ENCODE measurements around the gene ELOB. TPM values are rescaled to one million over a fixed set of nuclear protein-coding genes. Genes with fewer than 3 reads are reported as not detected.

Gene ELOB
- total RNA-seq, 1 experiment from 2014 or later: 289 TPM

DNA sequence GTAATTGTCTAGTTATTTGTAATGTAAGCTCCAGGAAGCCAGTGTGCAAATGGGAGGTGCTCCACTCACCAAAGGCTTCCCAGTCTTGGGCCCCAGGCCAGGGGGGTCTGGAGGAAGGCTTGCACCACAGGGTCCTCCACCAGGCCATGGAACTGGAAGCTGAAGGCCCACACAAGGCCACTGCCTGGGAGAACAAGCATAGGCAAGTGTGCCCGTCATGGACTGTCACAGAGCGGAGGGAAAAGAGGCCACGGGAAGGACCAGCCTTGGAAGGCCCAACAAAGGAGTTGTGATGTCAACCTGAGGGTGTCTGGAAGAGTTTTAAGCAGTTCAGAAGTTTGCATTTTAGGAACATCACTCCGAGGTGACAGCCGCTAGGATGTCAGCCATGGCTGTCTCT, 27.6 kb downstream of the ELOB start:
- no peak overlapping the region for H2AFZ ChIP-seq (ENCODE audit: low read length)
- H3K27me3 ChIP-seq (ENCODE audit: low read length): no peaks in the 10 kb centered on the region
- H3K9me2 ChIP-seq (replicated peaks; ENCODE audit: low read length): no peaks in the 10 kb centered on the region
- H3K79me2 ChIP-seq (ENCODE audit: low read length): peaks cover 30% of the 10 kb centered on the region
- ChIA-PET POLR2A (ENCODE audit: unreplicated experiment) (no interaction called here), CTCF (no interaction called here)
- H3K9ac ChIP-seq (ENCODE audit: low read length): no peak overlapping the region
- H3F3A ChIP-seq (ENCODE audit: low read length, unreplicated experiment): no peaks in the 10 kb centered on the region
- BruUV-seq (replicated peaks): no TSS peak
- DNase-seq: no peak
- H3K4me2 ChIP-seq (ENCODE audit: low read length): no peak overlapping the region
- TF ChIP-seq EZH2phosphoT487 (IDR thresholded peaks at IDR 0.05; ENCODE audit: borderline replicate concordance, low read length) (no peak), EZH2 (IDR thresholded peaks at IDR 0.05; ENCODE audit: low read length, unreplicated experiment) (no peak)
- peaks cover 15% of the 10 kb centered on the region for H4K20me1 ChIP-seq (ENCODE audit: low read length)
- H3K9me3 ChIP-seq (ENCODE audit: low read length): no peaks in the 10 kb centered on the region
- H3K36me3 ChIP-seq (ENCODE audit: low read depth, low read length): peaks cover 3% of the 10 kb centered on the region; the same call in 1 of the 2 replicates
- no peak overlapping the region for H3K27ac ChIP-seq (ENCODE audit: low read length)
- H3K4me1 ChIP-seq (ENCODE audit: insufficient read depth, low read length): peaks cover 10% of the 10 kb centered on the region
- ATAC-seq: no peak
- intact Hi-C loops (cut with micrococcal nuclease): no loop called here
- no peak overlapping the region for H3K4me3 ChIP-seq (ENCODE audit: low read length)

DNA sequence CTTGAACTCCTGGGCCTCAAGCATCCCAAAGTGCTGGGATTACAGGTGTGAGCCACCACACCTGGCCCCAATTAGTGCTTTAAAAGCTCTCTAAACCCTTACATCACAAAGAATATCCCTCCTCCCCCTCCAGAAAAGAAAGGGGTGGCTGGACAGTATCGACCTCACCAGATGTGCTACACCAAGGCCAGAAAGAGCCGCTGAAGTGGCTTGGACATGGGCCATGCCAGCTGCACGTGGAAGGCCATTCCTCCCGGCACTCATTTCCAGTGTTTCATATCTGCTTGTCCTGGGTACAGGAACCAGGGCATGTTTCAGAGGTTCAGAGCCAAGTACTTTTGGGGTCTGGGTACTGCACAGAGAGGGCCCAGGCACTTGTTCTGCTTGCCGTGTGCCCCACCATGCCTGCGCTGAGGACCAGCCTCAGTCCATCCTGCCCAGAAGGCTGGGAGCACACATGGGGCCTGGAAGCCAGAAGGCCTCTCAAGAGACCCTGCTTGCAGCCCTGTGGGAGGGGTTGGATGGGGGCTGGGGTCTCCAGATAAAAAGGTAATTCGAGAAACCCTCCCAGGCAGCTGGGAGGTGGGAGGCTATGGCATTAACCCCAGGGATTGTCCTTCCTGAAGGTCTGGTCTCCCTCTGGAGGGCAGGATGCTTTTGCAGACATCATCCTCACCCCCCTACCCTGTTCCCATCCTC, 28.2 kb downstream of the ELOB start:
- peaks cover 24% of the 10 kb centered on the region for H3K79me2 ChIP-seq (ENCODE audit: low read length)
- no peak overlapping the region for H3K27ac ChIP-seq (ENCODE audit: low read length)
- no peak overlapping the region for H3K4me2 ChIP-seq (ENCODE audit: low read length)
- no peak overlapping the region for H2AFZ ChIP-seq (ENCODE audit: low read length)
- TF ChIP-seq, protein P1, sequence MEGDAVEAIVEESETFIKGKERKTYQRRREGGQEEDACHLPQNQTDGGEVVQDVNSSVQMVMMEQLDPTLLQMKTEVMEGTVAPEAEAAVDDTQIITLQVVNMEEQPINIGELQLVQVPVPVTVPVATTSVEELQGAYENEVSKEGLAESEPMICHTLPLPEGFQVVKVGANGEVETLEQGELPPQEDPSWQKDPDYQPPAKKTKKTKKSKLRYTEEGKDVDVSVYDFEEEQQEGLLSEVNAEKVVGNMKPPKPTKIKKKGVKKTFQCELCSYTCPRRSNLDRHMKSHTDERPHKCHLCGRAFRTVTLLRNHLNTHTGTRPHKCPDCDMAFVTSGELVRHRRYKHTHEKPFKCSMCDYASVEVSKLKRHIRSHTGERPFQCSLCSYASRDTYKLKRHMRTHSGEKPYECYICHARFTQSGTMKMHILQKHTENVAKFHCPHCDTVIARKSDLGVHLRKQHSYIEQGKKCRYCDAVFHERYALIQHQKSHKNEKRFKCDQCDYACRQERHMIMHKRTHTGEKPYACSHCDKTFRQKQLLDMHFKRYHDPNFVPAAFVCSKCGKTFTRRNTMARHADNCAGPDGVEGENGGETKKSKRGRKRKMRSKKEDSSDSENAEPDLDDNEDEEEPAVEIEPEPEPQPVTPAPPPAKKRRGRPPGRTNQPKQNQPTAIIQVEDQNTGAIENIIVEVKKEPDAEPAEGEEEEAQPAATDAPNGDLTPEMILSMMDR (conservative IDR thresholded peaks at IDR 0.05; ENCODE audit: low read depth, low read length): no peak
- TF ChIP-seq EZH2 (IDR thresholded peaks at IDR 0.05; ENCODE audit: low read length, unreplicated experiment): no peak
- no peak for TF ChIP-seq EZH2phosphoT487 (IDR thresholded peaks at IDR 0.05; ENCODE audit: borderline replicate concordance, low read length)
- peaks cover 9% of the 10 kb centered on the region for H3K4me1 ChIP-seq (ENCODE audit: insufficient read depth, low read length)
- DNase-seq (no peak), ATAC-seq (no peak)
- H3K36me3 ChIP-seq (ENCODE audit: low read depth, low read length): 0 out of 2 replicates have a peak, but pooled peaks cover 3% of the 10 kb centered on the region
- no TSS peak for BruUV-seq (replicated peaks)
- no peaks in the 10 kb centered on the region for H3K27me3 ChIP-seq (ENCODE audit: low read length)
- H3K4me3 ChIP-seq (ENCODE audit: low read length): no peak overlapping the region
- H3K9ac ChIP-seq (ENCODE audit: low read length): no peak overlapping the region
- CTCF ChIA-PET: no interaction called here
- peaks cover 9% of the 10 kb centered on the region for H4K20me1 ChIP-seq (ENCODE audit: low read length)
- H3F3A ChIP-seq (ENCODE audit: low read length, unreplicated experiment): no peaks in the 10 kb centered on the region
- H3K9me3 ChIP-seq (ENCODE audit: low read length): no peaks in the 10 kb centered on the region
- intact Hi-C loops (cut with micrococcal nuclease): no loop called here
- POLR2A ChIA-PET (ENCODE audit: unreplicated experiment): no interaction called here
- no peaks in the 10 kb centered on the region for H3K9me2 ChIP-seq (replicated peaks; ENCODE audit: low read length)

GRCh38 chr16:2745961-2746360, 31.1 kb downstream of the ELOB start:
- H3K4me1 ChIP-seq (ENCODE audit: insufficient read depth, low read length): no peaks in the 10 kb centered on the region
- no peak overlapping the region for H3K27ac ChIP-seq (ENCODE audit: low read length)
- ChIA-PET CTCF (no interaction called here), POLR2A (ENCODE audit: unreplicated experiment) (no interaction called here)
- H3F3A ChIP-seq (ENCODE audit: low read length, unreplicated experiment): no peaks in the 10 kb centered on the region
- H3K4me2 ChIP-seq (ENCODE audit: low read length): no peak overlapping the region
- H3K79me2 ChIP-seq (ENCODE audit: low read length): peaks cover 4% of the 10 kb centered on the region; the same call in 1 of the 2 replicates
- no peaks in the 10 kb centered on the region for H3K27me3 ChIP-seq (ENCODE audit: low read length)
- no TSS peak for BruUV-seq (replicated peaks)
- no peaks in the 10 kb centered on the region for H3K9me2 ChIP-seq (replicated peaks; ENCODE audit: low read length)
- no peak overlapping the region for H2AFZ ChIP-seq (ENCODE audit: low read length)
- TF ChIP-seq EZH2 (IDR thresholded peaks at IDR 0.05; ENCODE audit: low read length, unreplicated experiment): no peak
- TF ChIP-seq, protein P1 (conservative IDR thresholded peaks at IDR 0.05; ENCODE audit: low read depth, low read length): no peak
- TF ChIP-seq EZH2phosphoT487 (IDR thresholded peaks at IDR 0.05; ENCODE audit: borderline replicate concordance, low read length): no peak
- DNase-seq (no peak), ATAC-seq (no peak)
- H3K9me3 ChIP-seq (ENCODE audit: low read length): no peaks in the 10 kb centered on the region
- intact Hi-C loops (cut with micrococcal nuclease): no loop called here
- no peak overlapping the region for H3K9ac ChIP-seq (ENCODE audit: low read length)
- no peak overlapping the region for H3K4me3 ChIP-seq (ENCODE audit: low read length)
- no peaks in the 10 kb centered on the region for H4K20me1 ChIP-seq (ENCODE audit: low read length)
- no peaks in the 10 kb centered on the region for H3K36me3 ChIP-seq (ENCODE audit: low read depth, low read length)
